ENCODE data around the gene RBBP8. TPM values are rescaled to one million over a fixed set of nuclear protein-coding genes. Genes with fewer than 3 reads are reported as not detected.

Gene RBBP8
- total and polyA plus RNA-seq, 2 donors (not counting 3 experiments of a cell fraction or from before 2014, with no cell fraction given): 3.0 to 13.5 TPM

- Histone ChIP-seq H3K4me2 (ENCODE audit: insufficient read depth, low read length) (no peak overlapping the region), H3K9me1 (replicated peaks; ENCODE audit: control insufficient read depth, extremely low read depth, insufficient read depth, low read length) (no peaks in the 10 kb centered on the region), H2AFZ (ENCODE audit: low read depth, low read length) (no peak overlapping the region), H3K4me1 (ENCODE audit: control insufficient read depth, extremely low read depth, insufficient read depth, low read length) (peaks cover 12% of the 10 kb centered on the region), H3K36me3 (ENCODE audit: control insufficient read depth in 2 of 2, extremely low read depth in 1 of 2, insufficient read depth in 2 of 2, low read length in 2 of 2) (peaks cover 0 to 4% of the 10 kb centered on the region in 2 experiments), H3K9ac (replicated peaks; ENCODE audit: extremely low read depth, insufficient read depth, low read length) (no peak overlapping the region), H3K9me3 (replicated peaks; ENCODE audit: control insufficient read depth, insufficient read depth, low read length) (no peaks in the 10 kb centered on the region), H4K20me1 (replicated peaks; ENCODE audit: control insufficient read depth, extremely low read depth, insufficient read depth, low read length) (peaks cover 2% of the 10 kb centered on the region), H3K27me3 (ENCODE audit: control insufficient read depth in 2 of 2, insufficient read depth in 2 of 2, low read length in 2 of 2) (no peaks in the 10 kb centered on the region), H3K27ac (ENCODE audit: insufficient read depth, low read depth, low read length) (no peak overlapping the region), H3K4me3 (replicated peaks in 1 of 3; ENCODE audit: insufficient read depth in 1 of 3, low read depth in 1 of 3, low read length in 3 of 3) (no peak overlapping the region), H3K79me2 (ENCODE audit: control insufficient read depth, insufficient read depth, low read length) (no peaks in the 10 kb centered on the region)
- CTCF ChIA-PET: interaction anchor here (5.3 kb wide), 1 partner anchor 180 kb away, joined by 165 read pairs; no protein-coding TSS in a partner anchor
- TF ChIP-seq CTCF (IDR thresholded peaks at IDR 0.05; ENCODE audit: extremely low read depth in 1 of 2, insufficient read depth in 1 of 2, low read depth in 1 of 2, low read length in 2 of 2) (no peak), JUN (IDR thresholded peaks at IDR 0.05; ENCODE audit: borderline replicate concordance, insufficient read depth, insufficient read length, low read depth) (no peak), EZH2 (IDR thresholded peaks at IDR 0.05; ENCODE audit: borderline replicate concordance, low read depth, low read length, severe bottlenecking) (no peak), POLR2AphosphoS5 (IDR thresholded peaks at IDR 0.05; ENCODE audit: insufficient read depth, low read depth, low read length) (no peak), GATA2 (IDR thresholded peaks at IDR 0.05; ENCODE audit: insufficient read depth, insufficient read length, low read depth, low read length) (no peak), POLR2A (IDR thresholded peaks at IDR 0.05; ENCODE audit: low read depth, low read length) (no peak), MYC (IDR thresholded peaks at IDR 0.05; ENCODE audit: low read depth, low read length) (no peak), FOS (IDR thresholded peaks at IDR 0.05; ENCODE audit: borderline replicate concordance, insufficient read depth, low read length) (no peak), MAX (IDR thresholded peaks at IDR 0.05; ENCODE audit: insufficient read depth, insufficient read length) (no peak)
- FAIRE-seq (no peak), DNase-seq (ENCODE audit: low read depth, low spot score) (no peak)
- BruUV-seq (replicated peaks): no TSS peak
- intact Hi-C loops (cut with micrococcal nuclease) (loop anchor here (10.0 kb wide), 1 partner anchor 1086 kb away; no protein-coding TSS in a partner anchor), dilution Hi-C loops (cut with MboI; ENCODE audit: extremely low pct_ligation_motif_present, low sequenced_read_pairs) (no loop called here)
- POLR2A ChIA-PET: no interaction called here
Measured at GRCh38 chr18:22980394-22980793, 47.3 kb downstream of the RBBP8 start.
